ENCODE measurements around the gene GID4.

Gene GID4

GRCh38 chr17:18025945-18026776 lies 13.0 kb upstream of the GID4 start:
- TF ChIP-seq TAF1 (IDR thresholded peaks at IDR 0.05; ENCODE audit: low read depth) (no peak), REST (IDR thresholded peaks at IDR 0.05; ENCODE audit: low read depth) (no peak), NFIC (IDR thresholded peaks at IDR 0.05) (no peak), ZBTB7A (IDR thresholded peaks at IDR 0.05; ENCODE audit: low read depth) (no peak), CREB1 (IDR thresholded peaks at IDR 0.05; ENCODE audit: low read depth) (no peak), TCF12 (IDR thresholded peaks at IDR 0.05; ENCODE audit: low read depth) (no peak), TEAD4 (IDR thresholded peaks at IDR 0.05) (no peak), CEBPB (IDR thresholded peaks at IDR 0.05) (no peak), EP300 (IDR thresholded peaks at IDR 0.05; ENCODE audit: borderline replicate concordance) (no peak), FOXM1 (IDR thresholded peaks at IDR 0.05; ENCODE audit: borderline replicate concordance, low read depth) (no peak), RAD21 (IDR thresholded peaks at IDR 0.05; ENCODE audit: low read depth) (no peak), EGR1 (IDR thresholded peaks at IDR 0.05) (no peak), USF1 (IDR thresholded peaks at IDR 0.05) (no peak), MAX (IDR thresholded peaks at IDR 0.05) (no peak), YY1 (IDR thresholded peaks at IDR 0.05; ENCODE audit: low read depth) (no peak)

GRCh38 chr17:18027280-18027679 lies 11.9 kb upstream of the GID4 start:
- no peak for TF ChIP-seq FOXM1 (IDR thresholded peaks at IDR 0.05; ENCODE audit: borderline replicate concordance, low read depth)
- no peak for TF ChIP-seq EP300 (IDR thresholded peaks at IDR 0.05; ENCODE audit: borderline replicate concordance)
- no peak for TF ChIP-seq CREB1 (IDR thresholded peaks at IDR 0.05; ENCODE audit: low read depth)
- TF ChIP-seq TCF12 (IDR thresholded peaks at IDR 0.05; ENCODE audit: low read depth) = no peak
- no peak for TF ChIP-seq ZBTB7A (IDR thresholded peaks at IDR 0.05; ENCODE audit: low read depth)
- no peak for TF ChIP-seq TAF1 (IDR thresholded peaks at IDR 0.05; ENCODE audit: low read depth)
- TF ChIP-seq RAD21 (IDR thresholded peaks at IDR 0.05; ENCODE audit: low read depth) = no peak
- TF ChIP-seq CEBPB (IDR thresholded peaks at IDR 0.05) = no peak

- TF ChIP-seq USF1 (IDR thresholded peaks at IDR 0.05) (no peak), MAX (IDR thresholded peaks at IDR 0.05) (no peak), RAD21 (IDR thresholded peaks at IDR 0.05; ENCODE audit: low read depth) (no peak), FOXM1 (IDR thresholded peaks at IDR 0.05; ENCODE audit: borderline replicate concordance, low read depth) (no peak), YY1 (IDR thresholded peaks at IDR 0.05; ENCODE audit: low read depth) (no peak), TEAD4 (IDR thresholded peaks at IDR 0.05) (no peak), EGR1 (IDR thresholded peaks at IDR 0.05) (no peak), REST (IDR thresholded peaks at IDR 0.05; ENCODE audit: low read depth) (no peak), EP300 (IDR thresholded peaks at IDR 0.05; ENCODE audit: borderline replicate concordance) (no peak), TAF1 (IDR thresholded peaks at IDR 0.05; ENCODE audit: low read depth) (no peak), CEBPB (IDR thresholded peaks at IDR 0.05) (no peak), CREB1 (IDR thresholded peaks at IDR 0.05; ENCODE audit: low read depth) (no peak), TCF12 (IDR thresholded peaks at IDR 0.05; ENCODE audit: low read depth) (no peak), ZBTB7A (IDR thresholded peaks at IDR 0.05; ENCODE audit: low read depth) (no peak), NFIC (IDR thresholded peaks at IDR 0.05) (no peak)
Observed at GRCh38 chr17:18028114-18028951, 10.9 kb upstream of the GID4 start.

- TF ChIP-seq REST (IDR thresholded peaks at IDR 0.05; ENCODE audit: low read depth) (no peak), RAD21 (IDR thresholded peaks at IDR 0.05; ENCODE audit: low read depth) (no peak), NFIC (IDR thresholded peaks at IDR 0.05) (no peak), YY1 (IDR thresholded peaks at IDR 0.05; ENCODE audit: low read depth) (no peak), MAX (IDR thresholded peaks at IDR 0.05) (no peak)
Observed at GRCh38 chr17:18028952-18029540, 10.2 kb upstream of the GID4 start.
